ENCODE measurements around the gene MAST2. TPM values are rescaled to one million over a fixed set of nuclear protein-coding genes. Genes with fewer than 3 reads are reported as not detected.
"Not testable (repeated sequence)": the region's sequence is repeated elsewhere in the genome, so short reads cannot be mapped to it uniquely, and the experiment has no call there.

The MAST2 gene
- total and polyA plus RNA-seq, 2 donors (not counting 3 experiments of a cell fraction or from before 2014, with no cell fraction given): 25.0 to 41.2 TPM

DNA sequence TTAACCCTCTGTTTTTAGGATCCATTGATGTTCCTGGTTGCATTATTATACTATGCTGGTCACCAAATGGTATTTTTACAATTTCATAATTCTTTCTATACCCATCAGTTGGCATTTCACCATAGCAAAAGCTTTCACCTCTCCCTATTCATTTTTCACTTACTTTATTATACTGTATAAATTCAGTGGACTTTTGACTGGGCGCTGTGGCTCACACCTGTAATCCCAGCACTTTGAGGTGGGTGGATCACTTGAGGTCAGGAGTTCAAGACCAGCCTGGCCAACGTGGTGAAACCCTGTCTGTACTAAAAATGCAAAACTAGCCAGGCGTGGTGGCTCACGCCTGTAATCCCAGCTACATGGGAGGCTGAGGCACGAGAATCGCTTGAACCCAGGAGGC is 128.8 kb downstream of the MAST2 start:
- CTCF ChIA-PET: interaction anchor here (1.2 kb wide), 1 partner anchor 10 kb away, joined by 3 read pairs; no protein-coding TSS in a partner anchor
- H3K36me3 ChIP-seq (ENCODE audit: control insufficient read depth in 2 of 2, extremely low read depth in 1 of 2, insufficient read depth in 2 of 2, low read length in 2 of 2); dilution Hi-C loops (cut with MboI; ENCODE audit: extremely low pct_ligation_motif_present, low sequenced_read_pairs); intact Hi-C loops (cut with micrococcal nuclease); POLR2A ChIA-PET; H3K9me1 ChIP-seq (replicated peaks; ENCODE audit: control insufficient read depth, extremely low read depth, insufficient read depth, low read length); DNase-seq (ENCODE audit: low read depth, low spot score); H3K4me3 ChIP-seq (replicated peaks in 1 of 3; ENCODE audit: insufficient read depth in 1 of 3, low read depth in 1 of 3, low read length in 3 of 3); H4K20me1 ChIP-seq (replicated peaks; ENCODE audit: control insufficient read depth, extremely low read depth, insufficient read depth, low read length); H3K79me2 ChIP-seq (ENCODE audit: control insufficient read depth, insufficient read depth, low read length); FAIRE-seq; H3K9ac ChIP-seq (replicated peaks; ENCODE audit: extremely low read depth, insufficient read depth, low read length); H3K9me3 ChIP-seq (replicated peaks; ENCODE audit: control insufficient read depth, insufficient read depth, low read length); H3K4me2 ChIP-seq (ENCODE audit: insufficient read depth, low read length); H3K27ac ChIP-seq (ENCODE audit: insufficient read depth, low read depth, low read length); BruUV-seq (replicated peaks); H3K4me1 ChIP-seq (ENCODE audit: control insufficient read depth, extremely low read depth, insufficient read depth, low read length); H2AFZ ChIP-seq (ENCODE audit: low read depth, low read length); H3K27me3 ChIP-seq (ENCODE audit: control insufficient read depth in 2 of 2, insufficient read depth in 2 of 2, low read length in 2 of 2): not testable (repeated sequence)

- H3K9me3 ChIP-seq (replicated peaks; ENCODE audit: control insufficient read depth, insufficient read depth, low read length): no peaks in the 10 kb centered on the region
- H3K4me2 ChIP-seq (ENCODE audit: insufficient read depth, low read length): no peak overlapping the region
- no peaks in the 10 kb centered on the region for H3K27me3 ChIP-seq (ENCODE audit: control insufficient read depth in 2 of 2, insufficient read depth in 2 of 2, low read length in 2 of 2)
- ChIA-PET POLR2A (no interaction called here), CTCF (no interaction called here)
- dilution Hi-C loops (cut with MboI; ENCODE audit: extremely low pct_ligation_motif_present, low sequenced_read_pairs) (no loop called here), intact Hi-C loops (cut with micrococcal nuclease) (no loop called here)
- H3K9ac ChIP-seq (replicated peaks; ENCODE audit: extremely low read depth, insufficient read depth, low read length): no peak overlapping the region
- no TSS peak for BruUV-seq (replicated peaks)
- no peaks in the 10 kb centered on the region for H3K4me1 ChIP-seq (ENCODE audit: control insufficient read depth, extremely low read depth, insufficient read depth, low read length)
- H3K9me1 ChIP-seq (replicated peaks; ENCODE audit: control insufficient read depth, extremely low read depth, insufficient read depth, low read length): no peaks in the 10 kb centered on the region
- DNase-seq (ENCODE audit: low read depth, low spot score) (no peak), FAIRE-seq (no peak)
- H3K4me3 ChIP-seq (replicated peaks in 1 of 3; ENCODE audit: insufficient read depth in 1 of 3, low read depth in 1 of 3, low read length in 3 of 3): no peak overlapping the region
- TF ChIP-seq POLR2AphosphoS5 (IDR thresholded peaks at IDR 0.05; ENCODE audit: insufficient read depth, low read depth, low read length): no peak
- no peak for TF ChIP-seq FOS (IDR thresholded peaks at IDR 0.05; ENCODE audit: borderline replicate concordance, insufficient read depth, low read length)
- TF ChIP-seq CTCF (IDR thresholded peaks at IDR 0.05; ENCODE audit: extremely low read depth in 1 of 2, insufficient read depth in 1 of 2, low read depth in 1 of 2, low read length in 2 of 2): no peak
- TF ChIP-seq JUN (IDR thresholded peaks at IDR 0.05; ENCODE audit: borderline replicate concordance, insufficient read depth, insufficient read length, low read depth): no peak
- no peak for TF ChIP-seq EZH2 (IDR thresholded peaks at IDR 0.05; ENCODE audit: borderline replicate concordance, low read depth, low read length, severe bottlenecking)
- TF ChIP-seq POLR2A (IDR thresholded peaks at IDR 0.05; ENCODE audit: low read depth, low read length): no peak
- no peaks in the 10 kb centered on the region for H4K20me1 ChIP-seq (replicated peaks; ENCODE audit: control insufficient read depth, extremely low read depth, insufficient read depth, low read length)
- H2AFZ ChIP-seq (ENCODE audit: low read depth, low read length): no peak overlapping the region
- H3K79me2 ChIP-seq (ENCODE audit: control insufficient read depth, insufficient read depth, low read length): peaks cover 4% of the 10 kb centered on the region
- H3K27ac ChIP-seq (ENCODE audit: insufficient read depth, low read depth, low read length): no peak overlapping the region
- H3K36me3 ChIP-seq (ENCODE audit: control insufficient read depth in 2 of 2, extremely low read depth in 1 of 2, insufficient read depth in 2 of 2, low read length in 2 of 2): no peaks in the 10 kb centered on the region
Measured at GRCh38 chr1:45934947-45935346, 131.5 kb downstream of the MAST2 start.

Data from endothelial cell of umbilical vein (primary cell).